Measurements from ENCODE around the gene PRR5L.
"Not testable (repeated sequence)": the region's sequence is repeated elsewhere in the genome, so short reads cannot be mapped to it uniquely, and the experiment has no call there.

Gene PRR5L

GRCh38 chr11:36325403-36325802 lies 29.3 kb downstream of the PRR5L start:
- not testable (repeated sequence) for H3K79me1 ChIP-seq (replicated peaks; ENCODE audit: low read length, poor library complexity, severe bottlenecking); H2AFZ ChIP-seq (ENCODE audit: low read depth, low read length); H4K91ac ChIP-seq (ENCODE audit: low read length); H2AK5ac ChIP-seq (ENCODE audit: low read length, severe bottlenecking); H2BK120ac ChIP-seq (ENCODE audit: low read depth, low read length); H3K4me2 ChIP-seq (ENCODE audit: low read length, poor library complexity, severe bottlenecking); H3K4me3 ChIP-seq (ENCODE audit: insufficient read depth in 1 of 2, low read depth in 1 of 2, low read length in 2 of 2); H4K8ac ChIP-seq (ENCODE audit: low read length); H3K36me3 ChIP-seq (ENCODE audit: control insufficient read depth in 1 of 2, insufficient read depth in 2 of 2, low read depth in 1 of 2, low read length in 2 of 2); H3K14ac ChIP-seq (ENCODE audit: low read length in 2 of 2); H3K9ac ChIP-seq (ENCODE audit: low read length); H3K23ac ChIP-seq (ENCODE audit: low read length in 2 of 2); H2BK12ac ChIP-seq (ENCODE audit: low read length in 2 of 2); DNase-seq; H2BK5ac ChIP-seq (ENCODE audit: low read depth, low read length, poor library complexity, severe bottlenecking); H3K4ac ChIP-seq (ENCODE audit: low read depth in 1 of 2, low read length in 2 of 2); H3K27ac ChIP-seq (ENCODE audit: low read length, poor library complexity, severe bottlenecking); H3K18ac ChIP-seq (ENCODE audit: low read depth in 1 of 2, low read length in 2 of 2); H3K27me3 ChIP-seq (ENCODE audit: control insufficient read depth in 1 of 2, insufficient read depth in 1 of 2, low read length in 2 of 2); H2BK15ac ChIP-seq (ENCODE audit: low read depth, poor library complexity, severe bottlenecking); H3K4me1 ChIP-seq (ENCODE audit: control insufficient read depth, insufficient read depth, low read depth, low read length); H3K9me3 ChIP-seq (ENCODE audit: control insufficient read depth, low read length)
- WGBS = 79% methylated on average over 3 of the region's 5 CpGs

- Histone ChIP-seq H3K4me2 (ENCODE audit: low read length, poor library complexity, severe bottlenecking) (no peak overlapping the region), H3K36me3 (ENCODE audit: control insufficient read depth in 1 of 2, insufficient read depth in 2 of 2, low read depth in 1 of 2, low read length in 2 of 2) (no peaks in the 10 kb centered on the region), H2BK5ac (ENCODE audit: low read depth, low read length, poor library complexity, severe bottlenecking) (no peak overlapping the region), H2BK120ac (ENCODE audit: low read depth, low read length) (no peak overlapping the region), H3K4ac (ENCODE audit: low read depth in 1 of 2, low read length in 2 of 2) (no peak overlapping the region), H3K9me3 (ENCODE audit: control insufficient read depth, low read length) (no peaks in the 10 kb centered on the region), H4K91ac (ENCODE audit: low read length) (no peak overlapping the region), H3K4me1 (ENCODE audit: control insufficient read depth, insufficient read depth, low read depth, low read length) (no peaks in the 10 kb centered on the region), H3K4me3 (ENCODE audit: insufficient read depth in 1 of 2, low read depth in 1 of 2, low read length in 2 of 2) (no peak overlapping the region), H2AK5ac (ENCODE audit: low read length, severe bottlenecking) (no peak overlapping the region), H3K79me1 (replicated peaks; ENCODE audit: low read length, poor library complexity, severe bottlenecking) (no peaks in the 10 kb centered on the region), H3K27ac (ENCODE audit: low read length, poor library complexity, severe bottlenecking) (no peak overlapping the region), H3K18ac (ENCODE audit: low read depth in 1 of 2, low read length in 2 of 2) (no peak overlapping the region), H3K23ac (ENCODE audit: low read length in 2 of 2) (no peak overlapping the region), H2BK12ac (ENCODE audit: low read length in 2 of 2) (no peak overlapping the region), H2BK15ac (ENCODE audit: low read depth, poor library complexity, severe bottlenecking) (no peak overlapping the region), H3K27me3 (ENCODE audit: control insufficient read depth in 1 of 2, insufficient read depth in 1 of 2, low read length in 2 of 2) (no peaks in the 10 kb centered on the region), H3K9ac (ENCODE audit: low read length) (no peak overlapping the region), H3K14ac (ENCODE audit: low read length in 2 of 2) (no peak overlapping the region), H2AFZ (ENCODE audit: low read depth, low read length) (no peak overlapping the region), H4K8ac (ENCODE audit: low read length) (no peak overlapping the region)
- no peak for DNase-seq
- 94% methylated on average over 3 of the region's 3 CpGs for WGBS
These were observed 30.7 kb downstream of the PRR5L start for GRCh38 chr11:36326524-36327419.

GRCh38 chr11:36328966-36329673 lies 33.0 kb downstream of the PRR5L start:
- H3K14ac ChIP-seq (ENCODE audit: low read length in 2 of 2) = no peak overlapping the region
- H3K4me2 ChIP-seq (ENCODE audit: low read length, poor library complexity, severe bottlenecking) = no peak overlapping the region
- DNase-seq = no peak
- no peak overlapping the region for H3K4me3 ChIP-seq (ENCODE audit: insufficient read depth in 1 of 2, low read depth in 1 of 2, low read length in 2 of 2)
- 86% methylated on average over 2 of the region's 2 CpGs for WGBS
- H4K91ac ChIP-seq (ENCODE audit: low read length) = no peak overlapping the region
- H3K9ac ChIP-seq (ENCODE audit: low read length) = no peak overlapping the region
- no peak overlapping the region for H2BK15ac ChIP-seq (ENCODE audit: low read depth, poor library complexity, severe bottlenecking)
- H3K4me1 ChIP-seq (ENCODE audit: control insufficient read depth, insufficient read depth, low read depth, low read length) = no peaks in the 10 kb centered on the region
- no peak overlapping the region for H3K18ac ChIP-seq (ENCODE audit: low read depth in 1 of 2, low read length in 2 of 2)
- no peak overlapping the region for H2BK12ac ChIP-seq (ENCODE audit: low read length in 2 of 2)
- no peaks in the 10 kb centered on the region for H3K79me1 ChIP-seq (replicated peaks; ENCODE audit: low read length, poor library complexity, severe bottlenecking)
- H3K36me3 ChIP-seq (ENCODE audit: control insufficient read depth in 1 of 2, insufficient read depth in 2 of 2, low read depth in 1 of 2, low read length in 2 of 2) = no peaks in the 10 kb centered on the region
- H3K23ac ChIP-seq (ENCODE audit: low read length in 2 of 2) = no peak overlapping the region
- H3K27me3 ChIP-seq (ENCODE audit: control insufficient read depth in 1 of 2, insufficient read depth in 1 of 2, low read length in 2 of 2) = no peaks in the 10 kb centered on the region
- H3K27ac ChIP-seq (ENCODE audit: low read length, poor library complexity, severe bottlenecking) = no peak overlapping the region
- no peaks in the 10 kb centered on the region for H3K9me3 ChIP-seq (ENCODE audit: control insufficient read depth, low read length)
- H4K8ac ChIP-seq (ENCODE audit: low read length) = no peak overlapping the region
- H3K4ac ChIP-seq (ENCODE audit: low read depth in 1 of 2, low read length in 2 of 2) = no peak overlapping the region
- H2BK120ac ChIP-seq (ENCODE audit: low read depth, low read length) = no peak overlapping the region
- no peak overlapping the region for H2BK5ac ChIP-seq (ENCODE audit: low read depth, low read length, poor library complexity, severe bottlenecking)
- H2AK5ac ChIP-seq (ENCODE audit: low read length, severe bottlenecking) = no peak overlapping the region
- no peak overlapping the region for H2AFZ ChIP-seq (ENCODE audit: low read depth, low read length)

- no peak overlapping the region for H3K4me3 ChIP-seq (ENCODE audit: insufficient read depth in 1 of 2, low read depth in 1 of 2, low read length in 2 of 2)
- no peak overlapping the region for H2BK5ac ChIP-seq (ENCODE audit: low read depth, low read length, poor library complexity, severe bottlenecking)
- H3K9me3 ChIP-seq (ENCODE audit: control insufficient read depth, low read length) = no peaks in the 10 kb centered on the region
- H3K23ac ChIP-seq (ENCODE audit: low read length in 2 of 2) = no peak overlapping the region
- no peak overlapping the region for H2AFZ ChIP-seq (ENCODE audit: low read depth, low read length)
- H2BK12ac ChIP-seq (ENCODE audit: low read length in 2 of 2) = no peak overlapping the region
- no peak overlapping the region for H3K18ac ChIP-seq (ENCODE audit: low read depth in 1 of 2, low read length in 2 of 2)
- no peaks in the 10 kb centered on the region for H3K36me3 ChIP-seq (ENCODE audit: control insufficient read depth in 1 of 2, insufficient read depth in 2 of 2, low read depth in 1 of 2, low read length in 2 of 2)
- H3K4me2 ChIP-seq (ENCODE audit: low read length, poor library complexity, severe bottlenecking) = no peak overlapping the region
- no peak overlapping the region for H4K91ac ChIP-seq (ENCODE audit: low read length)
- H3K27me3 ChIP-seq (ENCODE audit: control insufficient read depth in 1 of 2, insufficient read depth in 1 of 2, low read length in 2 of 2) = no peaks in the 10 kb centered on the region
- H3K14ac ChIP-seq (ENCODE audit: low read length in 2 of 2) = no peak overlapping the region
- H3K79me1 ChIP-seq (replicated peaks; ENCODE audit: low read length, poor library complexity, severe bottlenecking) = no peaks in the 10 kb centered on the region
- no peak overlapping the region for H4K8ac ChIP-seq (ENCODE audit: low read length)
- H3K4me1 ChIP-seq (ENCODE audit: control insufficient read depth, insufficient read depth, low read depth, low read length) = no peaks in the 10 kb centered on the region
- 89% methylated on average over 2 of the region's 2 CpGs for WGBS
- H2BK15ac ChIP-seq (ENCODE audit: low read depth, poor library complexity, severe bottlenecking) = no peak overlapping the region
- no peak overlapping the region for H3K4ac ChIP-seq (ENCODE audit: low read depth in 1 of 2, low read length in 2 of 2)
- no peak for DNase-seq
- H3K27ac ChIP-seq (ENCODE audit: low read length, poor library complexity, severe bottlenecking) = no peak overlapping the region
- no peak overlapping the region for H2BK120ac ChIP-seq (ENCODE audit: low read depth, low read length)
- H3K9ac ChIP-seq (ENCODE audit: low read length) = no peak overlapping the region
- H2AK5ac ChIP-seq (ENCODE audit: low read length, severe bottlenecking) = no peak overlapping the region
These were observed 34.3 kb downstream of the PRR5L start for GRCh38 chr11:36330411-36330810.

Data from mesenchymal stem cell (in vitro differentiated cells and primary cell).